TTC549 (cell line): ENCODE data around the gene DQX1.
"Not testable (repeated sequence)": the region's sequence is repeated elsewhere in the genome, so short reads cannot be mapped to it uniquely, and the experiment has no call there.

Experiments used
- FAIRE-seq: peaks from 2 replicates; lab custom pipeline; 2012; peaks lifted over from hg19 to GRCh38; lab: Jason Lieb, UNC

The DQX1 gene

GRCh38 chr2:74525717-74526648 lies at the start of gene DQX1:
TSS of gene DQX1 (minus strand) at chr2:74526231. CDS start at chr2:74525729, 502 bp downstream.
- FAIRE-seq, result peak; percentile 53

- FAIRE-seq, result no peak
These were observed 49.3 kb upstream of the DQX1 start for GRCh38 chr2:74575320-74575719.

- no peak for FAIRE-seq
These were observed 47.9 kb upstream of the DQX1 start for GRCh38 chr2:74573747-74574562.

- FAIRE-seq, result no peak
These were observed 46.3 kb upstream of the DQX1 start for GRCh38 chr2:74572178-74572925.

GRCh38 chr2:74571058-74571457 lies 45.0 kb upstream of the DQX1 start:
- FAIRE-seq, result no peak

- no peak for FAIRE-seq
These were observed 43.7 kb upstream of the DQX1 start for GRCh38 chr2:74569686-74570085.

- FAIRE-seq, result no peak
These were observed 41.9 kb upstream of the DQX1 start for GRCh38 chr2:74567881-74568280.

- FAIRE-seq, result no peak
These were observed 40.7 kb upstream of the DQX1 start for GRCh38 chr2:74566754-74567085.

- no peak for FAIRE-seq
These were observed 40.2 kb upstream of the DQX1 start for GRCh38 chr2:74566076-74566753.

- no peak for FAIRE-seq
These were observed 38.2 kb upstream of the DQX1 start for GRCh38 chr2:74564222-74564621.

- no peak for FAIRE-seq
These were observed 36.2 kb upstream of the DQX1 start for GRCh38 chr2:74562126-74562775.

- FAIRE-seq, result not testable (repeated sequence)
These were observed 35.0 kb upstream of the DQX1 start for GRCh38 chr2:74561022-74561421.

GRCh38 chr2:74560591-74560990 lies 34.6 kb upstream of the DQX1 start:
- no peak for FAIRE-seq

GRCh38 chr2:74559912-74560311 lies 33.9 kb upstream of the DQX1 start:
- FAIRE-seq, result no peak

GRCh38 chr2:74558284-74559230 lies 32.5 kb upstream of the DQX1 start:
- no peak for FAIRE-seq

- no peak for FAIRE-seq
These were observed 30.9 kb upstream of the DQX1 start for GRCh38 chr2:74556831-74557370.

GRCh38 chr2:74556159-74556558 lies 30.1 kb upstream of the DQX1 start:
- FAIRE-seq, result no peak

GRCh38 chr2:74555610-74556103 lies 29.6 kb upstream of the DQX1 start:
- no peak for FAIRE-seq

- FAIRE-seq, result no peak
These were observed 28.9 kb upstream of the DQX1 start for GRCh38 chr2:74554820-74555531.
